Caco-2 (cell line): ENCODE results near the gene LDLRAD4. TPM values are rescaled to one million over a fixed set of nuclear protein-coding genes. Genes with fewer than 3 reads are reported as not detected.

Source experiments
- Bru-seq: library from RNA; stranded (reverse); fragments of 400-500 nt; gene quantifications from one replicate; lab custom pipeline; 2021; lab: Mats Ljungman, UMichigan
- BruChase-seq, 2 experiments: library from RNA; stranded (reverse); fragments of 400-500 nt; gene quantifications; one replicate each; lab custom pipeline; 2021; lab: Mats Ljungman, UMichigan
- BruUV-seq: library from RNA; stranded (reverse); fragments of 400-500 nt; replicated peaks from 2 replicates; lab custom pipeline; 2021; lab: Mats Ljungman, UMichigan
- CTCF ChIA-PET: fragments of 300-600 bp; sonication (Branson Sonifier 250); formaldehyde crosslinking; loops from one replicate; lab custom pipeline; 2022; ENCODE audit warnings: antibody characterized with exemption; lab: Charles Lee
- POLR2A ChIA-PET: fragments of 300-600 bp; sonication (Branson Sonifier 250); formaldehyde crosslinking; loops from one replicate; lab custom pipeline; 2022; ENCODE audit warnings: antibody characterized with exemption; lab: Charles Lee
- DNase-seq, 2 experiments: peaks; one replicate each; pipeline versions ENCODE4 v3.0.0 to v3.0.0-alpha.2; 2020 to 2022
- H3K27me3 ChIP-seq: replicated peaks from 2 replicates; pipeline ENCODE4 v1.6.0; 2011; ENCODE audit warnings: low read length; ENCODE audit not compliant: control insufficient read depth, insufficient read depth
- H3K36me3 ChIP-seq: 2 replicates; pipeline ENCODE4 v1.5.1; 2011; ENCODE audit warnings: low read length; ENCODE audit not compliant: control insufficient read depth, insufficient read depth
- H3K4me1 ChIP-seq: fragments of 250-450 bp; sonication (Bioruptor Pico); 2 replicates; pipeline ENCODE4 v1.5.1; 2020; ENCODE audit warnings: mild to moderate bottlenecking
- H3K4me3 ChIP-seq: 2 replicates; pipeline ENCODE4 v1.5.1; 2011; ENCODE audit warnings: low read depth, mild to moderate bottlenecking, control low read depth, low read length
- H3K9me3 ChIP-seq: fragments of 250-450 bp; sonication (Bioruptor Pico); 2 replicates; pipeline ENCODE4 v1.5.1; 2020; ENCODE audit warnings: mild to moderate bottlenecking, moderate library complexity
- H3K27ac Mint-ChIP-seq: one replicate; pipeline ENCODE4 v1.8.0; 2022; ENCODE audit warnings: mixed read lengths; ENCODE audit not compliant: unreplicated experiment
- H3K27me3 Mint-ChIP-seq: one replicate; pipeline ENCODE4 v1.8.0; 2022; ENCODE audit warnings: mixed read lengths; ENCODE audit not compliant: insufficient read depth, unreplicated experiment
- H3K36me3 Mint-ChIP-seq: one replicate; pipeline ENCODE4 v1.8.0; 2022; ENCODE audit warnings: mild to moderate bottlenecking, mixed read lengths; ENCODE audit not compliant: insufficient read depth, unreplicated experiment
- H3K4me1 Mint-ChIP-seq: one replicate; pipeline ENCODE4 v1.8.0; 2022; ENCODE audit warnings: low read depth, mixed read lengths; ENCODE audit not compliant: unreplicated experiment
- H3K4me3 Mint-ChIP-seq: one replicate; pipeline ENCODE4 v1.8.0; 2022; ENCODE audit warnings: mild to moderate bottlenecking, moderate library complexity, mixed read lengths; ENCODE audit not compliant: unreplicated experiment
- H3K9me3 Mint-ChIP-seq: one replicate; pipeline ENCODE4 v1.8.0; 2022; ENCODE audit warnings: mixed read lengths; ENCODE audit not compliant: unreplicated experiment
- intact Hi-C: fragments of 100-400 bp; cut with micrococcal nuclease; formaldehyde crosslinking; loops from one replicate; pipeline ENCODE4 v1.10.0; 2022; ENCODE audit not compliant: unreplicated experiment
- long read RNA-seq: library from polyadenylated mRNA; stranded (forward); transcript quantifications from one replicate; pipeline ENCODE4 v2.0.0, GENCODE V29; 2022
- total RNA-seq: library from RNA; stranded (reverse); gene quantifications from 2 replicates; pipeline ENCODE4 v1.2.3, GENCODE V29; 2022
- TF ChIP-seq, protein P1 (sequence below), 2 experiments: fragments of 200-600 bp in 1 of 2; IDR thresholded peaks; 1 replicate in 1 of 2; 2 replicates in 1 of 2; pipeline versions ENCODE4 v1.5.1 to v1.8.0; 2011 to 2022; ENCODE audit warnings: antibody characterized with exemption in 1 of 2, control low read depth in 1 of 2, inconsistent platforms in 1 of 2, low read depth in 1 of 2, low read length in 1 of 2, mild to moderate bottlenecking in 1 of 2, moderate library complexity in 1 of 2; ENCODE audit not compliant: insufficient read depth in 1 of 2, severe bottlenecking in 1 of 2, unreplicated experiment in 1 of 2

LDLRAD4 gene
- total RNA-seq: 1.2 and 1.5 TPM in 2 replicates
- percentile 5 among the genes with signal in this experiment for Bru-seq, nascent RNA
- BruChase-seq, experiment 1, labeled RNA remaining after a 2-hour chase: percentile 6 among the genes with signal in this experiment
- percentile 6 among the genes with signal in this experiment for BruChase-seq, experiment 2, labeled RNA remaining after a 6-hour chase
- long read RNA-seq: 0 reads

DNA sequence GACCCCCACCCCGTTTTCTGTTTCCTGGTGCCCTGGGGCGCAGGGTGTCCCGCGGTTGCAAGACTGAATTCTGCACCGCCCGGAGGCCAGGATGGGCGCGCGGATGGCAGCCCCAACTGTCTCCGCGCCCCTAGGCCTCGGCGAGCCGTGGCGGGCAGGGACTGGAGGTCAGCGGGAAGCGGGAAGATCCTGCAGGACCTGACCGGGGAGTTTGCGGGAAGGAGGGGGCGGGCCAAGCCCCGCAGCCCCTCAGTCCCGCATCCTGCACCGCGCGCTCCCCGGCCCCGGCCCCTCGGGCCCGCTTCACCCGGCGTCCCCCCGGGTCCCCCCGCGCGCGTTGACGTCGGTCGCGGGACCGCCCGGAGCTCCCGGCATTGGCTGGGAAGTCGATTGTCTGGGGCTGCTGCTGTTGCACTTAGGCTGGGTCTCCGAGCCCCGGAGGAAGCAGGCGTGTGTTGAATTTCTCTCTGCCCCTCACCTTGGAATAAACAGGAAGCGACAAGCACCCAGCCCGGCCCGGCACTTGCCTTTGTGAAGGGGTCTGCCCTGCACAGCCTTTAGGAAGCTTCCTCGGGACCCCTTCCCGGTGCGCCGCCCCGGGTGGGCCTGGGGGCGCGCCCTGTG is at the start of gene LDLRAD4:
LDLRAD4 (plus strand) TSS at position 393 of the 624 bp plus-strand sequence.
- H3K27me3 ChIP-seq: peaks cover 7% of the 10 kb centered on the region
- Mint-ChIP-seq H3K36me3 (no peaks in the 10 kb centered on the region), H3K27ac (no peak within 1 kb of the TSS), H3K4me1 (no peaks in the 10 kb centered on the region), H3K9me3 (no peaks in the 10 kb centered on the region), H3K4me3 (peak within 1 kb of the TSS; percentile 30), H3K27me3 (peaks cover 39% of the 10 kb centered on the region)
- intact Hi-C loops: no loop called here
- peaks cover 12% of the 10 kb centered on the region for H3K4me1 ChIP-seq
- no peaks in the 10 kb centered on the region for H3K36me3 ChIP-seq
- TF ChIP-seq, protein P1, sequence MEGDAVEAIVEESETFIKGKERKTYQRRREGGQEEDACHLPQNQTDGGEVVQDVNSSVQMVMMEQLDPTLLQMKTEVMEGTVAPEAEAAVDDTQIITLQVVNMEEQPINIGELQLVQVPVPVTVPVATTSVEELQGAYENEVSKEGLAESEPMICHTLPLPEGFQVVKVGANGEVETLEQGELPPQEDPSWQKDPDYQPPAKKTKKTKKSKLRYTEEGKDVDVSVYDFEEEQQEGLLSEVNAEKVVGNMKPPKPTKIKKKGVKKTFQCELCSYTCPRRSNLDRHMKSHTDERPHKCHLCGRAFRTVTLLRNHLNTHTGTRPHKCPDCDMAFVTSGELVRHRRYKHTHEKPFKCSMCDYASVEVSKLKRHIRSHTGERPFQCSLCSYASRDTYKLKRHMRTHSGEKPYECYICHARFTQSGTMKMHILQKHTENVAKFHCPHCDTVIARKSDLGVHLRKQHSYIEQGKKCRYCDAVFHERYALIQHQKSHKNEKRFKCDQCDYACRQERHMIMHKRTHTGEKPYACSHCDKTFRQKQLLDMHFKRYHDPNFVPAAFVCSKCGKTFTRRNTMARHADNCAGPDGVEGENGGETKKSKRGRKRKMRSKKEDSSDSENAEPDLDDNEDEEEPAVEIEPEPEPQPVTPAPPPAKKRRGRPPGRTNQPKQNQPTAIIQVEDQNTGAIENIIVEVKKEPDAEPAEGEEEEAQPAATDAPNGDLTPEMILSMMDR (IDR thresholded peaks at IDR 0.05; ENCODE audit: insufficient read depth in 1 of 2, low read depth in 1 of 2, low read length in 1 of 2, severe bottlenecking in 1 of 2, unreplicated experiment in 1 of 2): no peak
- no TSS peak for BruUV-seq
- DNase-seq: peak in 1 of 2 experiments; percentile 29
- peak within 1 kb of the TSS; percentile 39 for H3K4me3 ChIP-seq
- ChIA-PET CTCF (interaction anchor here (0.5 kb wide), 1 partner anchor 219 kb away, joined by 3 read pairs; no protein-coding TSS in a partner anchor), POLR2A (no interaction called here)
- no peaks in the 10 kb centered on the region for H3K9me3 ChIP-seq

GRCh38 chr18:13173578-13174145 is 44.9 kb upstream of the LDLRAD4 start:
- Histone ChIP-seq H3K4me1 (no peaks in the 10 kb centered on the region; the same call in 1 of the 2 replicates), H3K4me3 (no peak overlapping the region), H3K27me3 (no peaks in the 10 kb centered on the region), H3K36me3 (no peaks in the 10 kb centered on the region), H3K9me3 (no peaks in the 10 kb centered on the region)
- no peaks in the 10 kb centered on the region for H3K36me3 Mint-ChIP-seq
- no peaks in the 10 kb centered on the region for H3K4me1 Mint-ChIP-seq
- H3K27me3 Mint-ChIP-seq: peaks cover 5% of the 10 kb centered on the region
- no TSS peak for BruUV-seq
- H3K9me3 Mint-ChIP-seq: no peaks in the 10 kb centered on the region
- DNase-seq: no peak
- ChIA-PET POLR2A (no interaction called here), CTCF (interaction anchor here (1.2 kb wide), 1 partner anchor 14 kb away, joined by 4 read pairs; no protein-coding TSS in a partner anchor)
- intact Hi-C loops: no loop called here
- H3K4me3 Mint-ChIP-seq: no peak overlapping the region
- TF ChIP-seq, protein P1 (IDR thresholded peaks at IDR 0.05; ENCODE audit: insufficient read depth in 1 of 2, low read depth in 1 of 2, low read length in 1 of 2, severe bottlenecking in 1 of 2, unreplicated experiment in 1 of 2): no peak
- H3K27ac Mint-ChIP-seq: peak overlapping the region; percentile 40

- no peaks in the 10 kb centered on the region for H3K36me3 ChIP-seq
- POLR2A ChIA-PET: no interaction called here
- no peak overlapping the region for H3K27ac Mint-ChIP-seq
- H3K36me3 Mint-ChIP-seq: no peaks in the 10 kb centered on the region
- no peaks in the 10 kb centered on the region for H3K27me3 Mint-ChIP-seq
- no peaks in the 10 kb centered on the region for H3K4me1 Mint-ChIP-seq
- DNase-seq: no peak
- BruUV-seq: no TSS peak
- no peaks in the 10 kb centered on the region for H3K9me3 ChIP-seq
- TF ChIP-seq, protein P1 (IDR thresholded peaks at IDR 0.05; ENCODE audit: insufficient read depth in 1 of 2, low read depth in 1 of 2, low read length in 1 of 2, severe bottlenecking in 1 of 2, unreplicated experiment in 1 of 2): no peak
- intact Hi-C loops: no loop called here
- no peak overlapping the region for H3K4me3 ChIP-seq
- peaks cover 15% of the 10 kb centered on the region for H3K4me1 ChIP-seq
- CTCF ChIA-PET: interaction anchor here (0.8 kb wide), 1 partner anchor 16 kb away, joined by 3 read pairs; no protein-coding TSS in a partner anchor
- H3K4me3 Mint-ChIP-seq: no peak overlapping the region
- no peaks in the 10 kb centered on the region for H3K9me3 Mint-ChIP-seq
- no peaks in the 10 kb centered on the region for H3K27me3 ChIP-seq
Observed at GRCh38 chr18:13175266-13175665, 43.3 kb upstream of the LDLRAD4 start.
